CD14-positive monocyte (primary cell): ENCODE data around the gene PAM16. TPM values are rescaled to one million over a fixed set of nuclear protein-coding genes. Genes with fewer than 3 reads are reported as not detected.

ENCODE experiments used
- DNase-seq, 3 donors: peaks; one replicate each; pipeline ENCODE4 v3.0.0-alpha.2; 2011 to 2022
- H2AFZ ChIP-seq: 2 replicates; pipeline ENCODE4 v1.6.0; 2012; ENCODE audit warnings: mild to moderate bottlenecking, low read depth, low read length, inconsistent platforms; ENCODE audit not compliant: insufficient read depth, poor library complexity, severe bottlenecking
- H3K27ac ChIP-seq, 2 donors: 1 replicate in 1 of 2; 2 replicates in 1 of 2; pipeline ENCODE4 v1.5.1; 2012 to 2013; ENCODE audit warnings: low read length in 2 of 2, control low read depth in 1 of 2, inconsistent platforms in 1 of 2, low read depth in 1 of 2, mild to moderate bottlenecking in 1 of 2
- H3K27me3 ChIP-seq, 2 donors: one replicate each; pipeline versions ENCODE4 v1.6.0 to v1.6.1; 2011 to 2013; ENCODE audit warnings: low read length in 2 of 2; ENCODE audit not compliant: control insufficient read depth in 2 of 2, insufficient read depth in 2 of 2
- H3K36me3 ChIP-seq, 2 donors: replicated peaks in 1 of 2; 1 replicate in 1 of 2; 2 replicates in 1 of 2; pipeline versions ENCODE4 v1.5.1 to v1.6.1; 2012 to 2013; ENCODE audit warnings: low read length in 2 of 2, control low read depth in 1 of 2, inconsistent platforms in 1 of 2, mild to moderate bottlenecking in 1 of 2; ENCODE audit not compliant: insufficient read depth in 2 of 2, control insufficient read depth in 1 of 2
- H3K4me1 ChIP-seq, 2 donors: 1 replicate in 1 of 2; 2 replicates in 1 of 2; pipeline versions ENCODE4 v1.5.1 to v1.6.1; 2012 to 2013; ENCODE audit warnings: low read length in 2 of 2, control low read depth in 1 of 2, inconsistent platforms in 1 of 2, mild to moderate bottlenecking in 1 of 2, moderate library complexity in 1 of 2; ENCODE audit not compliant: insufficient read depth in 2 of 2, control insufficient read depth in 1 of 2
- H3K4me2 ChIP-seq: replicated peaks from 2 replicates; pipeline ENCODE3; 2012; ENCODE audit warnings: low read length, moderate library complexity, mild to moderate bottlenecking; ENCODE audit not compliant: poor library complexity, severe bottlenecking; ENCODE audit errors: extremely low read depth
- H3K4me3 ChIP-seq, 3 experiments: fragments of 200-600 bp in 1 of 3; sonication (generic) in 1 of 3; replicated peaks in 1 of 3; 1 replicate in 2 of 3; 2 replicates in 1 of 3; pipeline ENCODE4 v1.5.1; 2011 to 2013; ENCODE audit warnings: low read length in 3 of 3, mild to moderate bottlenecking in 3 of 3, control low read depth in 2 of 3, low read depth in 2 of 3, inconsistent platforms in 1 of 3, moderate library complexity in 1 of 3
- H3K79me2 ChIP-seq: 2 replicates; pipeline ENCODE4 v1.6.0; 2012; ENCODE audit warnings: mild to moderate bottlenecking, control low read depth, inconsistent platforms, low read length, moderate library complexity; ENCODE audit not compliant: insufficient read depth
- H3K9ac ChIP-seq: 2 replicates; pipeline ENCODE4 v1.6.0; 2017; ENCODE audit warnings: low read length, mild to moderate bottlenecking; ENCODE audit not compliant: insufficient read depth, poor library complexity, severe bottlenecking
- H3K9me3 ChIP-seq, 2 donors: replicated peaks in 1 of 2; 1 replicate in 1 of 2; 2 replicates in 1 of 2; pipeline versions ENCODE4 v1.5.1 to v1.6.1; 2012 to 2013; ENCODE audit warnings: low read length in 2 of 2, control low read depth in 1 of 2; ENCODE audit not compliant: control insufficient read depth in 1 of 2, insufficient read depth in 1 of 2
- H4K20me1 ChIP-seq: 2 replicates; pipeline ENCODE4 v1.6.0; 2012; ENCODE audit warnings: mild to moderate bottlenecking, low read length, control low read depth, moderate library complexity; ENCODE audit not compliant: insufficient read depth
- H3K27ac Mint-ChIP-seq, 7 donors: one replicate each; pipeline ENCODE4 v1.8.0; 2020; ENCODE audit warnings: mild to moderate bottlenecking in 7 of 7, mixed read lengths in 7 of 7, moderate library complexity in 6 of 7, inconsistent platforms in 2 of 7
- H3K27me3 Mint-ChIP-seq, 3 donors: one replicate each; pipeline ENCODE4 v1.8.0; 2021 to 2022; ENCODE audit warnings: low read depth in 3 of 3, mild to moderate bottlenecking in 3 of 3, mixed read lengths in 3 of 3, moderate library complexity in 3 of 3, inconsistent platforms in 1 of 3
- H3K36me3 Mint-ChIP-seq, 2 donors: one replicate each; pipeline ENCODE4 v1.8.0; 2020; ENCODE audit warnings: mixed read lengths in 2 of 2, inconsistent platforms in 1 of 2, mild to moderate bottlenecking in 1 of 2
- H3K4me1 Mint-ChIP-seq: one replicate; pipeline ENCODE4 v1.8.0; 2020; ENCODE audit warnings: mild to moderate bottlenecking, mixed read lengths
- H3K4me3 Mint-ChIP-seq, 2 donors: one replicate each; pipeline ENCODE4 v1.8.0; 2020; ENCODE audit warnings: mild to moderate bottlenecking in 2 of 2, mixed read lengths in 2 of 2, moderate library complexity in 1 of 2
- H3K9me3 Mint-ChIP-seq, 7 donors: one replicate each; pipeline ENCODE4 v1.8.0; 2020 to 2022; ENCODE audit warnings: mixed read lengths in 7 of 7, mild to moderate bottlenecking in 6 of 7, moderate library complexity in 6 of 7, inconsistent platforms in 2 of 7
- WGBS: methylation state at CpG from one replicate; pipeline ENCODE4 v1.1.5; 2013; ENCODE audit warnings: missing lambda C conversion rate; ENCODE audit not compliant: insufficient coverage; 5-methylcytosine and 5-hydroxymethylcytosine counted together
- intact Hi-C, 2 donors: fragments of 100-400 bp; cut with micrococcal nuclease; formaldehyde crosslinking; loops; one replicate each; pipeline versions ENCODE4 v1.15.0 to v1.15.1; 2023
- polyA plus RNA-seq, 3 donors: library from polyadenylated mRNA; depleted of rRNA in 1 of 3; unstranded in 2 of 3; stranded (reverse) in 1 of 3; fragments of 300-500 nt in 2 of 3; fragments of >200 nt in 1 of 3; fragmentation: Illumina TruSeq in 2 of 3; gene quantifications; 1 replicate in 2 of 3; 2 replicates in 1 of 3; pipeline ENCODE4 v1.2.3, GENCODE V29; 2012 to 2021
- TF ChIP-seq, protein P1 (sequence below): fragments of 200-600 bp; IDR thresholded peaks from one replicate; pipeline ENCODE4 v1.8.0; 2022; ENCODE audit warnings: antibody characterized with exemption, mild to moderate bottlenecking

Gene PAM16
- polyA plus RNA-seq, 3 donors, result 34.3 to 37.6 (median 34.7) TPM

DNA sequence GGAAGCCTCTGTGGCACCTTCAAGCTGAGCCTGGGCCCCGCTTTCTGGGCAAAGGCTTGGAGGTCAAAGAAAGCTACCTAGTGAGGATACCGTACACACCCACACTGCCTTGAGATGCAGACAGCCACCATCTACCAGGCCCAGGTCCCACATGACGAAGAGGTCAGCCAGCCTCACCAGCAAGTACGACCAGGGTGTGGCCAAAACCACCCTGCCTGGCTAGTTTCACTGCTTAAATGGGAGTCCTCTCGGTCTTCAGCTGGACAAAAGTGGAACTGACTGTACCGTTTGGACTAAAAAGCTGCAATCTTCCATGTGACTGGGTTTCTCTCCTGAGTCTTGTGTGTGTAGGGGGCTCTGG is 42.1 kb upstream of the PAM16 start:
- no peaks in the 10 kb centered on the region for H3K4me1 ChIP-seq
- H3K4me2 ChIP-seq, result no peak overlapping the region
- intact Hi-C loops, result no loop called here
- H3K9me3 Mint-ChIP-seq, result no peaks in the 10 kb centered on the region
- peaks cover 97% of the 10 kb centered on the region for H4K20me1 ChIP-seq
- H3K9ac ChIP-seq, result no peak overlapping the region
- peaks cover 35% of the 10 kb centered on the region for H3K79me2 ChIP-seq
- H3K27me3 Mint-ChIP-seq, result no peaks in the 10 kb centered on the region
- no peaks in the 10 kb centered on the region for H3K27me3 ChIP-seq
- H2AFZ ChIP-seq, result no peak overlapping the region
- TF ChIP-seq, protein P1, sequence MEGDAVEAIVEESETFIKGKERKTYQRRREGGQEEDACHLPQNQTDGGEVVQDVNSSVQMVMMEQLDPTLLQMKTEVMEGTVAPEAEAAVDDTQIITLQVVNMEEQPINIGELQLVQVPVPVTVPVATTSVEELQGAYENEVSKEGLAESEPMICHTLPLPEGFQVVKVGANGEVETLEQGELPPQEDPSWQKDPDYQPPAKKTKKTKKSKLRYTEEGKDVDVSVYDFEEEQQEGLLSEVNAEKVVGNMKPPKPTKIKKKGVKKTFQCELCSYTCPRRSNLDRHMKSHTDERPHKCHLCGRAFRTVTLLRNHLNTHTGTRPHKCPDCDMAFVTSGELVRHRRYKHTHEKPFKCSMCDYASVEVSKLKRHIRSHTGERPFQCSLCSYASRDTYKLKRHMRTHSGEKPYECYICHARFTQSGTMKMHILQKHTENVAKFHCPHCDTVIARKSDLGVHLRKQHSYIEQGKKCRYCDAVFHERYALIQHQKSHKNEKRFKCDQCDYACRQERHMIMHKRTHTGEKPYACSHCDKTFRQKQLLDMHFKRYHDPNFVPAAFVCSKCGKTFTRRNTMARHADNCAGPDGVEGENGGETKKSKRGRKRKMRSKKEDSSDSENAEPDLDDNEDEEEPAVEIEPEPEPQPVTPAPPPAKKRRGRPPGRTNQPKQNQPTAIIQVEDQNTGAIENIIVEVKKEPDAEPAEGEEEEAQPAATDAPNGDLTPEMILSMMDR, result no peak
- no peak overlapping the region for H3K4me3 Mint-ChIP-seq
- DNase-seq, result no peak
- WGBS, result 81% methylated on average over 6 of the region's 6 CpGs
- peaks cover 65 to 92% of the 10 kb centered on the region in 2 donors for H3K36me3 Mint-ChIP-seq
- no peak overlapping the region for H3K27ac ChIP-seq
- peak overlapping the region in 1 of 7 donors; percentile 46 for H3K27ac Mint-ChIP-seq
- no peak overlapping the region for H3K4me3 ChIP-seq
- H3K4me1 Mint-ChIP-seq, result peaks cover 6% of the 10 kb centered on the region
- H3K36me3 ChIP-seq, result peaks cover 80 to 100% of the 10 kb centered on the region in 2 donors
- H3K9me3 ChIP-seq, result no peaks in the 10 kb centered on the region

DNA sequence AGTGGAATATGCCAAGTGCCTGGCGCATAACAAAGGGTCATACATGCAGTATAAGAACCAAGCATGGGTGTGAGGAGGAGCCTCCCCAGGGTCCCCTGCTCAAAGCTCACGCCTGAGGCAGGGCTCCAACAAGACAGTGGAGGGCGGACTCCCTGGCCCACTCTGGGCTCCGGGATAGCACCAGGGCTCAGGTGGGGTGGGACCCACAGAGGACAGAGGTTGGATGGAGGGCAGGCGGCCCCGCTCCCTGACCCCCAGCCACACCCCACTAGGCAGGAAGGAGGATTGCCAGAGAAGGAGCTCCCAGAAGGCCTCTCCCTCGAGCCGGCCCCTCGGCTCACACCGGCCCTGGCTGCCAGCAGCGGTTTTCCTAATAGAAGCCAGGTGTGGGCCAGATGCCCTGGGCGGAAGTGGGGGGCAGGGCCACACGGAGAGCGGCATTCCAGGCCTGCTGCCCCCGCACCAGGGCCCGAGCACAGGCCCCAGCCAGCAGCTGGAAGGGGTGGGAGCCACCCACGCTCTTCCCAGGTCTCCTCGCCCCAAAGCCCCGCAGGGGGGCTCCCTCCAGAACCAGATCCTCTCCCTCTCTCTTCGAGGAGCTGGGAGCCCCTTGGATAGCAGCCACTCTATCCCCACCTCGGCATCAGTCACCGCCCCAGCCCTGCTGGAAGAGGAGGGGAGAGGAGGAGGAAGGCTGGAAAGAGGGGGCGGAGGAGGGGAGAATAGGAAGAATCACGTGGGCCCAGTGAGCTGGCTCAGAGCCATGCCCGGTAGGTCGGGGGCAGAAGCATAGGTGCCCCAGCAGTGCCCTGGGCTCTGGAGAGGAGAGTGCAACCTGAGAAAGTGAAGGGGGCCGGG is 41.5 kb upstream of the PAM16 start:
- TF ChIP-seq, protein P1, result no peak
- Mint-ChIP-seq H3K4me3 (no peak overlapping the region), H3K36me3 (peaks cover 63 to 92% of the 10 kb centered on the region in 2 donors), H3K9me3 (no peaks in the 10 kb centered on the region), H3K4me1 (peaks cover 6% of the 10 kb centered on the region), H3K27me3 (no peaks in the 10 kb centered on the region), H3K27ac (peak overlapping the region in 1 of 7 donors; percentile 46)
- H3K9ac ChIP-seq, result no peak overlapping the region
- H3K4me3 ChIP-seq, result no peak overlapping the region
- WGBS, result 95% methylated on average over 19 of the region's 27 CpGs
- H3K36me3 ChIP-seq, result peaks cover 86 to 100% of the 10 kb centered on the region in 2 donors
- intact Hi-C loops, result no loop called here
- no peaks in the 10 kb centered on the region for H3K9me3 ChIP-seq
- DNase-seq, result no peak
- no peaks in the 10 kb centered on the region for H3K4me1 ChIP-seq
- no peaks in the 10 kb centered on the region for H3K27me3 ChIP-seq
- peaks cover 97% of the 10 kb centered on the region for H4K20me1 ChIP-seq
- H3K27ac ChIP-seq, result no peak overlapping the region
- H2AFZ ChIP-seq, result no peak overlapping the region
- H3K4me2 ChIP-seq, result no peak overlapping the region
- peaks cover 30% of the 10 kb centered on the region for H3K79me2 ChIP-seq
